GM23248 (cell line): ENCODE measurements around the gene ZNF365.

Experiments
- EZH2 ChIP-seq: fragments of 200-600 bp; sonication (generic); IDR thresholded peaks from 2 replicates; pipeline ENCODE4 v1.6.1; 2018; ENCODE audit warnings: antibody characterized with exemption, mild to moderate bottlenecking; ENCODE audit not compliant: insufficient read depth, poor library complexity, severe bottlenecking
- EZH2phosphoT487 ChIP-seq: fragments of 200-600 bp; sonication (generic); IDR thresholded peaks from 2 replicates; pipeline ENCODE4 v1.6.1; 2018; ENCODE audit warnings: antibody characterized with exemption, moderate library complexity, mild to moderate bottlenecking, low read depth; ENCODE audit not compliant: insufficient read depth

DNA sequence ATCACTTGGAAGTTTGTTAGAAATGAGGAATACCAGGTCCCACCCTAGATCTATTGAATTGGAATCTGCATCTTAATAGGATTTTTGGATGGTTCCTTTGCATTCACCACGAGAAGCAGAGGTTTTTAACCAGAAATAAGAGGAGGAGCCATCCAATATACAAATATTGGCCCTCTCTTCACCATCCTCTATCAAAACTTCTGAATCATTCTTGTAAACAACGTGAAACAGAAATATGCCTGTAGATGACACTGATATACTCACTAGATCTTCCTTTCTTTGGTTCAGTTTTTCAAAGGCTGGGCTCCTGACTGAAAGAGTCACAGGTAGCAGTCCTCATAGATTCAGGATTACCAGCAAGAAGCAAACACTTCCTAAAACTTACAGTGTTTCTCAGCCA, 39.5 kb downstream of the ZNF365 start:
- TF ChIP-seq EZH2 (no peak), EZH2phosphoT487 (no peak)
